SK-N-MC (cell line): ENCODE measurements around the gene ITSN2.
"Not testable (repeated sequence)": the region's sequence is repeated elsewhere in the genome, so short reads cannot be mapped to it uniquely, and the experiment has no call there.

Experiments
- DNase-seq: peaks from one replicate; pipeline ENCODE4 v3.0.0-alpha.2; 2011; ENCODE audit warnings: low read depth, low spot score
- H3K27ac ChIP-seq: fragments of 200-600 bp; sonication (generic); 2 replicates; pipeline ENCODE4 v1.5.1; 2016; ENCODE audit warnings: mixed run types
- H3K36me3 ChIP-seq: fragments of 200-600 bp; sonication (generic); 2 replicates; pipeline ENCODE4 v1.6.1; 2017; ENCODE audit warnings: antibody characterized with exemption, low read length, mixed read lengths; ENCODE audit not compliant: insufficient read depth
- H3K4me3 ChIP-seq: fragments of 200-600 bp; sonication (generic); 2 replicates; pipeline ENCODE4 v1.5.1; 2016
- H3K9ac ChIP-seq: fragments of 200-600 bp; sonication (generic); 2 replicates; pipeline ENCODE4 v1.8.0; 2017; ENCODE audit warnings: mixed run types, mixed read lengths; ENCODE audit not compliant: insufficient read length
- H3K9me3 ChIP-seq: fragments of 200-600 bp; sonication (generic); 2 replicates; pipeline ENCODE4 v1.6.1; 2017; ENCODE audit warnings: low read depth, mild to moderate bottlenecking, antibody characterized with exemption, low read length, moderate library complexity, mixed read lengths
- EZH2 ChIP-seq: fragments of 200-600 bp; sonication (generic); IDR thresholded peaks from one replicate; pipeline ENCODE4 v1.6.1; 2017; ENCODE audit warnings: antibody characterized with exemption
- FOXP2 ChIP-seq: optimal IDR thresholded peaks from 2 replicates; pipeline ENCODE3; 2011; ENCODE audit warnings: mild to moderate bottlenecking, moderate library complexity; ENCODE audit not compliant: insufficient read depth; ENCODE audit errors: extremely low read length, control extremely low read depth
- POLR2AphosphoS5 ChIP-seq: IDR thresholded peaks from 2 replicates; pipeline ENCODE4 v1.6.1; 2012; ENCODE audit warnings: mild to moderate bottlenecking, low read depth, low read length, borderline replicate concordance

The ITSN2 gene

DNA sequence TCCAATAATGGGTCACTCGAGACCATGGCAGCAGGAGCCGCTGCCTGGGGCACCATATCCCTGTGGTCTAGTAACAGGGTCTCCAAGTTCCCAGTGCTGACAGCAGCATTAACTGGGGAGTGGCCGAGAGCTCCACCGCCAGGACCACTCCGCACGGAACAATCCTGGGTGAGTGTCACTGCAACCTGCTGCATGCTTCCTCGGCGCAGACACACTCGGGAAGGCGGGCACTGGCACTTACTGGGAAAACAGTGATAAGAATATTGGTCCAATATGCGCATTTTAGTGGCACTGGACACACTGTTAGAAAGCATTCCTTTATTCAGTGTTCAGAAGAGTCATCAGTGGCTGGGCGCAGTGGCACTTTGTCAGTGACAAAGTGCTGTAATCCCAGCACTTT is 155.8 kb downstream of the ITSN2 start:
- Histone ChIP-seq H3K9me3 (no peaks in the 10 kb centered on the region), H3K27ac (no peak overlapping the region), H3K4me3 (no peak overlapping the region), H3K9ac (no peak overlapping the region), H3K36me3 (no peaks in the 10 kb centered on the region)
- DNase-seq: no peak
- TF ChIP-seq POLR2AphosphoS5: no peak
- no peak for TF ChIP-seq FOXP2

DNA sequence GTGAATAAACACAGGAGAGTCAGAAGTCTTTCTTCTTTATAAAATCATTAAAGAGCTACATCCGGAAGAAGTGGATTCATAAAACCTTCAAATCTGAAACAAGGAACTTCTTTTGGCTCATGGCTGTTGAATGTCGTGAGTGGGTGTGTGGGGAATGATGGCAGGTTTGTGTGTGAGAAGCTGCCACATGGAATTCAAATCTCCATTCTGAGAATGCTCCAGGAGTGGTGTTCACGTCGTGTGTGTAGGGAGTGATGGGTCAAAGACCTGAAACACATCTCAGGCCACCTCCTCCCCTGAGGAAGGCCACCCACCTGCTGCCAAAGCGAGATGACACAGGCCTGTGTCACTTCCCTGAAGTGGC is 156.6 kb downstream of the ITSN2 start:
- H3K4me3 ChIP-seq: no peak overlapping the region
- no peak for DNase-seq
- no peak overlapping the region for H3K9ac ChIP-seq
- no peaks in the 10 kb centered on the region for H3K9me3 ChIP-seq
- no peaks in the 10 kb centered on the region for H3K36me3 ChIP-seq
- no peak for TF ChIP-seq EZH2
- no peak for TF ChIP-seq FOXP2
- no peak for TF ChIP-seq POLR2AphosphoS5
- no peak overlapping the region for H3K27ac ChIP-seq

DNA sequence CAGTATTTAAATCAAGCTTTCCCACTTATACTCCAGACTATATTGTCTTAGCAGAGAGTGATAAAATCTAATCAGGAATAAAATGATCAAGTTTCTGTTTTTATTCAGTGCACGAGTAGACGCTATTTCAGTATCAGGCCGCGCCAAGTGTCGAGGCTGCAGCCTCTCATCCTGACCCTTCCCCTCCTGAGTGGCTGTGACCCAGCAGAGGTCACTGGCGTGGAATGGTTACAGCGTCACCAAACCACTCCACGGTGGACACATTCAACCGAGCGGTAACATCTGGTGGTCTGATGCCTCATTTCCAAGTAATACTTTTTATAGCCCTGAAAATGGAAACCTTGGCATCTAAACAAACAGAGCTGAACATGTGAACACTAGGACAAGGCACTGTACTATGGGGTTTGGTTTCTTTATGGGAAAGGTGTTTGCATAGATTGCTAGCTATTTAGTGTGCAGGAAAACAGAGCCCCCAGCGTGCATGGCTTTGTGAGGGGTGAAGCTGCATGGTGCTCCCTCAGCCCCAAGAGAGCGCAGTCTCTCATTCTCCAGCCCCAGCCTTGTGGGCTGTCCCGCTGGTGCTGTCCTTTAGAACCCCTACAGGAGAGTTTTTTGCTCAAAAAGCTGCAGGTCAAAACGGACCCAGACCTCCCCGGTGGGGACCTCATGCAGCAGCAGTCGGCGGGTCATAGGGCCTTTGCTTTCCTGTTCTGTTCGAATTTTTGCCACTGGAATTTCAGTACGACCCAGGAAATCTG is 157.1 kb downstream of the ITSN2 start:
- H3K4me3 ChIP-seq: no peak overlapping the region

DNA sequence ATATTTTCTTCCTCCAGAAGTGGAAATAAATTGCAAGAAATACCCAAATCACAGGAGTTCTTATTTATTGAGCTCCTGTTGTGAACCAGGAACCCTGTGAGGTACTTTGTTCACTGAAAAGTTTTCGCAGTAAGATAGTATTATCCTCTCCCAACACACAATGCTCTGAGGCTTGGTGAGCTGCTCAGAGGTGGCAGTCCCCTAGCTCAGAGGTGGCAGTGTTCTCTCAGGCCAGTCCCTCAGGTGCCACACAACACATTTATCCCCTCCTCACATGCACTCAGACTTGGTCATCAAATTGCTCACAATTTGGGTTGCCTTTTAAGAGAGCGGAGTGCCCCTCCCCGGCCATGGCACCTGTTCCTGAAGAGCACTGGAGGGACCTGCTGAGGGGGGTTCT is 159.5 kb downstream of the ITSN2 start:
- Histone ChIP-seq H3K27ac (no peak overlapping the region), H3K4me3 (no peak overlapping the region), H3K9me3 (no peaks in the 10 kb centered on the region), H3K36me3 (no peaks in the 10 kb centered on the region), H3K9ac (no peak overlapping the region)
- TF ChIP-seq FOXP2 (no peak), POLR2AphosphoS5 (no peak), EZH2 (no peak)
- DNase-seq: no peak

More for the DNA sequence above, 157.1 kb downstream of the ITSN2 start:
- no peak overlapping the region for H3K27ac ChIP-seq
- H3K36me3 ChIP-seq: no peaks in the 10 kb centered on the region
- H3K9me3 ChIP-seq: no peaks in the 10 kb centered on the region
- no peak for DNase-seq
- TF ChIP-seq POLR2AphosphoS5: no peak
- H3K9ac ChIP-seq: no peak overlapping the region

DNA sequence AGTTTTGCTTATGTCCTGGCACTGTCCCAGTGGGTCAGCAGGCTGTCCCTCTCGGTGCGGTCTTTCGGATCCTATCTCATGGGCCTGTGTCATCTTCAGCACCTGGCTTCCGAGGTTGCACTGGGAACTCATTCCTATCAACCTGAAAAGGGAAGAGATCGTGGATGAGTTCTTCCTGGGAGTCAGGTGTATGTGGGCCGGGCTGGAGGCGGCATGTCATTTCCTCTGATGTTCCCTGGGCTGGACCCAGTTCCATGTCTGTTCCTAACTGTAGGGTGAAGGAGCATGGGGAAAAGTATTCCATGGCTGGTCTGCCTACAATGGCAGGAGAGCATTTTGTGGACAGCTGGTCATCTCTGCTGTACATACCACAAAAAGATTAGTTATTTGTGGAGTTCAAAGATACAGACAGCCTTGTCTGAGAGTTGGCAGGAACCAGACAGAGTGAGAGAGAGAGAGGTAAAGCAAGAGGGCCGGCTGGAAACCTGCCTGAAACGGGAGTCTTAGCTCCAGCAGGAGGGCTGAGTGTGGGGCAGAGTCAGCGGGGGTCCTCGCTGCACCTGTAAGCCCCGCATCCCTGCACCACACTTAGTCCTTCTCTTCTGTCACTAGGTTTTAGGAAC is 160.3 kb downstream of the ITSN2 start:
- TF ChIP-seq POLR2AphosphoS5: no peak
- TF ChIP-seq FOXP2: no peak
- no peak for TF ChIP-seq EZH2
- no peak overlapping the region for H3K4me3 ChIP-seq
- H3K9me3 ChIP-seq: no peaks in the 10 kb centered on the region
- H3K36me3 ChIP-seq: no peaks in the 10 kb centered on the region
- DNase-seq: no peak
- H3K9ac ChIP-seq: no peak overlapping the region
- H3K27ac ChIP-seq: no peak overlapping the region

DNA sequence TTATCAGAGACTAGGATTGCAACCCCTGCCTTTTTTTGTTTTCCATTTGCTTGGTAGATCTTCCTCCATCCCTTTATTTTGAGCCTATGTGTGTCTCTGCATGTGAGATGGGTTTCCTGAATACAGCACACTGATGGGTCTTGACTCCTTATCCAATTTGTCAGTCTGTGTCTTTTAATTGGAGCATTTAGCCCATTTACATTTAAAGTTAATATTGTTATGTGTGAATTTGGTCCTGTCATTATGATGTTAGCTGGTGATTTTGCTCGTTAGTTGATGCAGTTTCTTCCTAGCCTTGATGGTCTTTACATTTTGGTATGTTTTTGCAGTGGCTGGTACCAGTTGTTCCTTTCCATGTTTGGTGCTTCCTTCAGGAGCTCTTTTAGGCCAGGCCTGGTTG is 163.1 kb downstream of the ITSN2 start:
- not testable (repeated sequence) for H3K9me3 ChIP-seq, H3K36me3 ChIP-seq, H3K27ac ChIP-seq, H3K9ac ChIP-seq, H3K4me3 ChIP-seq, DNase-seq

DNA sequence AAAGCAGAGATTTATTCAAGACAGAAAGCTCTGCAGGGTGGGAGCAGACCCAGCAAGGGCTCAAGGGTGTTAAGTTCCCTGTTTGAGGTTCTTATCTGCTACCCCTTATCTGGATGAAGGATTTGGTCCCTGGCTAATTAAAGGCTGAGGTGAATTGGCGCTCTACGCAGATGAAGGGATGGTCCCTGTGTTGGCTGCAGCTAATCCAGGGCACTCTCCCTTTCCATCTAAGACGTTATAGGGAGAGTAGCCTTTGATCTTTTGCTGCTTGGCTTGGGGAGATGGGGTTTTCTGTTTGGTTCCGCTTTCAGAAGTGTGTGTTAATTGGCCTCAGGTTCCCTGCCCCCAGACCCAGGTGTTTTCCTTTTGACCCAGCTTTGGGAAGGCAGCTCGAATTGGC is 168.5 kb downstream of the ITSN2 start:
- Histone ChIP-seq H3K9me3 (no peaks in the 10 kb centered on the region), H3K36me3 (no peaks in the 10 kb centered on the region), H3K4me3 (no peak overlapping the region), H3K9ac (no peak overlapping the region), H3K27ac (no peak overlapping the region)
- TF ChIP-seq FOXP2 (no peak), EZH2 (no peak), POLR2AphosphoS5 (no peak)
- DNase-seq: no peak

DNA sequence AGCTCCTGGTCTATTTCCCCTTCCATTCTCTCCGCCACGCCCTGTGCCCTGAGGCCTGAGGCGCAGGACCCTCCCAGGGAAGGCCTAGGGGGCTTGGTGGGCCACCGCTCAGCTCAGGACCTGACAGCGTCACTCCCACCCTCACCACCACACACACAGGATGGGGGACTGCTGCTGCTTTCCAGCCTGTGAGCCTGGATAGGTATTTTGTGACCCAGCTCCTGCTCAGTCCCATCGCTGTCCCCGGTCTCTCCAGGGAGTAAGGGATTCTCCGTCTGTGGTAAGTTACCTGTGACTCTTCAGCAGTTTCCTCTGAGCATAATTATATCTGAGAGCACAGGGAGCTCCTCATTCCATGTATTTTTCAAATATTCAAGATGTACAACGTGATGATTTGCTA is 169.2 kb downstream of the ITSN2 start:
- no peak overlapping the region for H3K9ac ChIP-seq
- DNase-seq: no peak
- H3K27ac ChIP-seq: no peak overlapping the region
- TF ChIP-seq POLR2AphosphoS5: no peak
- TF ChIP-seq FOXP2: no peak
- no peak for TF ChIP-seq EZH2
- no peaks in the 10 kb centered on the region for H3K9me3 ChIP-seq
- H3K4me3 ChIP-seq: no peak overlapping the region
- no peaks in the 10 kb centered on the region for H3K36me3 ChIP-seq

DNA sequence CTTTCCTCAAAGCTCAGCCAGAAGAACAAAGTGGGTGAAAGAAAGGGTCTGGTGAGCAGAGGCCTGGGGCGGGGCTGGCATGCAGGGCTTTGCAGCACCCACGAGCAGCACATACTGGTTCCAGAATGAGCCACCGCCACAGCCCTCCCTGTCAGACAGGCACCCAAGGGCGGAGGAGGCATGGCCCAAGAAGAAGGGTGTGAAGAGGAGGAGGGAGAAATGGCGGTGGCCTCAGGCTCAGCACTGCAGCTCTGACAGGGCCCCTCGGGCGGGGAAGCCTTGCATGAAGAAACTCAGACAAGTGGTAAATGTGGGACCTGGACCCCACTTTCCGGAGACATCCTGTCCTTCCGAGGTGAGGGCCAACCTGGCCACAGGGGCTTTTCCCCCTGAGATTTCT is 169.8 kb downstream of the ITSN2 start:
- Histone ChIP-seq H3K4me3 (no peak overlapping the region), H3K9me3 (no peaks in the 10 kb centered on the region), H3K36me3 (no peaks in the 10 kb centered on the region), H3K9ac (no peak overlapping the region), H3K27ac (no peak overlapping the region)
- no peak for DNase-seq
- TF ChIP-seq FOXP2 (no peak), POLR2AphosphoS5 (no peak), EZH2 (no peak)
